GM18517 (cell line): ENCODE data around the gene PKD2L1.
"Not testable (repeated sequence)": the region's sequence is repeated elsewhere in the genome, so short reads cannot be mapped to it uniquely, and the experiment has no call there.

Source experiments
- ATAC-seq: cut with Tn5 transposase; IDR thresholded peaks from one replicate; pipeline ENCODE4 v1.9.1; 2021; ENCODE audit warnings: mild to moderate bottlenecking, moderate library complexity; ENCODE audit not compliant: unreplicated experiment

PKD2L1 gene

GRCh38 chr10:100334762-100335161 is 4.7 kb upstream of the PKD2L1 start:
- ATAC-seq = no peak

- no peak for ATAC-seq
These were observed 3.8 kb upstream of the PKD2L1 start for GRCh38 chr10:100333661-100334440.

GRCh38 chr10:100333106-100333505 is 3.1 kb upstream of the PKD2L1 start:
- ATAC-seq = no peak

DNA sequence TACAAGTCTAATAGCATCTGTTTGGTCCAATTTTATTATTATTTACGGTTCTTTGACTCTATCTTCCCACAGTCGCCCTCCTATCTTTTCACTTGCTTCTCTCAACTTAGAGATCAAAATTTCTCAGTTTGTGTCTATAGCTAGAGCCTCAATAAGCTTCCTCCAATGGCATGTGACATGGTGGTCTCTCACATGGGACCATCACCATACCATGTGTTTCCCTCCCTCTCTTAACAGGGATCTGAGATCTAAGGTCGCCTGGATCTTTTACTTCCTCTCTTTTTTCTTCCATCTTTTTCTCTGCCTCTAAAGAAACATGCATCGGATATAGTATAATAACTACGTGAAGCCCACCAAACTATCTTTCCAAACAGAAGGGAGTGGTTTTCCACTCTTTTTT is 1.8 kb downstream of the PKD2L1 start:
- no peak for ATAC-seq

DNA sequence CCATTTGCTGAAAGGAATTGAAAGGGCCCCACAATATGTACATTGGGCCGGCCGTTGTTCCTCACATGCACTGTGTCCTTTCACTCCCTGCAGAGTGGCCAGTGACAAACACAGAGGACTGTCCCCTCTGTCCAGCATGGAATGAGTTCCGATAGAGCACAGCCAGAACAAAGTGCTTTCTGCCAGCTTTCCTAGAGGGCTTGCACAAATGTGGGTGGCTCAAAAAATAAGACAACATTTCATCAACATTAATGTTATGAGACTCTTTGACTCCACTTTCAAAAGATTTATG is 2.4 kb downstream of the PKD2L1 start:
- ATAC-seq = no peak

DNA sequence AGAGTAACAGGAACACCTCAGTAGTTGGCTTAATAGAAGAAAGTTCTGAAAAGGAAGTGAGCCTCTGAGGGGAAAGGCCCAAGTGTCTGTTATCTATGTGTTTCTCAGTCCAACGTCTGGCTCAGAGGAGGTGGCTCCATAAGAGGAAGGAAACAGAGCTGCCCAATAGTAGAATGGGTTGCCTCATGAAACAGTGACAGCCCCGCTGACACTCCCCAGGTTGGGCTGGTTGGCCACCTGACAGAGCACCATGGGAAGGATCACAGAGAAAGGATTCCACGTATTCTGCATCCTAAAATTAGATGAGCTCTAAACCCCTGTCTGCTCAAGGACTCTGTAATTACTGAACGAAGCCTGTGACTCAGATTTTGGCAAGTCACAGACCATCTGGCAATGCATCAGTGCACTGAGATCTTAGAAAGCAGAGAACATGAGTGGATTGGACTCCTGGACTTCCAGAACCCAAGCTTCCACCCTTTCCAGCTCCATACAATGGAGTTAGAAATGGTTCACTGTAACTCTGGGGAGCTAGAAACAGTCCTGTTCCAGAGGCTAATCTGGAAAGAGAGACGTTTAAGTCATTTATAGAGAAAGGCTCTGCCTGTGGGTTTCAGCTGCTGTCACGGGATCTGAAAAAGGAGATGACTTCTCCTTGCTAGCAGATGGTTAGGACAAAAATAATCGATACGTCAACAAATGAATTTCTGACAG is 2.9 kb downstream of the PKD2L1 start:
- ATAC-seq = peak; percentile 99

DNA sequence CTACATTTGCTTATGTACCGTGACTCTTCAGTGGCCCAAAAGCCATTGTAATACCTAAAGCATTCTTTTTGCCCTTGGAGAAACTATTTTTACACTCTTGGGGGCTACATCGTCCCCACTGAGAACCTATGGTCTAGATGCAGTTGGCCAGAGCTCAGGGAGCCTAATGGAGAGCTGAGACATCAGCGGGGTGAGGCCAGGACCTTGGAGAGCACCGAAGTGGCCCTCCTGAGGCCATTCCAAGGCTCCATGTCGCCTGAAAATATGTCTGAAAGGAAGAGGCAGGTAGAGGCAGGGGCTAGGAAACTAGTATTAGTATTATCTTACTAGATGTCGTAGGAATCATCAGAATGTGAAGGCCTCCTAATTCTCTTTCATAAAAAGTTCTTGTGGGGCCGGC is 4.9 kb downstream of the PKD2L1 start:
- ATAC-seq = no peak

- ATAC-seq = no peak
These were observed 10.2 kb downstream of the PKD2L1 start for GRCh38 chr10:100319707-100320402.

DNA sequence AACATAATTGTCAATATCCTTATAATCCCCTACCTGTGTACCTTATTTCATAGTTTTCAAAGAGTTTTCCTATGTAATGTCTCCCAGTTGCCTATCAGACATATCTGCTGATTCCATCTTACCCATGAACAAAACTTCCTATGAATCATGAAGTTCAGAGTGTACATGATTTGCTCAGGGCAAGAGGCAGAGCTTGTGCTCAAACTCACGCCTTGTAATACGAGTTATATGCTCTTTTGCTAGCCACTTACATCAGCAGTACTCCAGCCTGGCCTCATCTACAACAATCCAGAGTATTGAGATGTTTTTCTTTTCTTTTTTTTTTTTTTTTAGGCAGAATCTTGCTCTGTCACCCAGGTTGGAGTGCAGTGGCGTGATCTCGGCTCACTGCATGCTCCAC is 11.8 kb downstream of the PKD2L1 start:
- ATAC-seq = no peak

GRCh38 chr10:100315615-100316014 is 14.4 kb downstream of the PKD2L1 start:
- ATAC-seq = no peak

DNA sequence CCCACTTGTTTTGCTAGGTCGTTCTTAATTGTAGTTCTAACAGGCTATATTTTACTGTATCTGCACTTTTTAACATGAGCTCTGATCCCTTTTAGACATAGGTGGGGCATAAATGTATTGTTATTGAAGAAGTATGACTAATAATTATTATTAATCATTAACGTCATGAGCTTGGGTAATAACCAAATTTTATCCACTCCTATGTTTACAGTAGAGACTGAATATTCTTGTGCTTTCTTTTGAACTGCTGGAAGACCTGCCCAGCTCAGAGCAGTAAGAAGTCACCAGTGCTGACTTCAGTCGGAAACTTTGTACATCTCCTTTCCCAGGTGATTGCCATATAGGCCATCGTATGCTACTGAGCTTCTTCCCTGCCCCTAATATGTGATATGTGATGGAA is 18.7 kb downstream of the PKD2L1 start:
- no peak for ATAC-seq

DNA sequence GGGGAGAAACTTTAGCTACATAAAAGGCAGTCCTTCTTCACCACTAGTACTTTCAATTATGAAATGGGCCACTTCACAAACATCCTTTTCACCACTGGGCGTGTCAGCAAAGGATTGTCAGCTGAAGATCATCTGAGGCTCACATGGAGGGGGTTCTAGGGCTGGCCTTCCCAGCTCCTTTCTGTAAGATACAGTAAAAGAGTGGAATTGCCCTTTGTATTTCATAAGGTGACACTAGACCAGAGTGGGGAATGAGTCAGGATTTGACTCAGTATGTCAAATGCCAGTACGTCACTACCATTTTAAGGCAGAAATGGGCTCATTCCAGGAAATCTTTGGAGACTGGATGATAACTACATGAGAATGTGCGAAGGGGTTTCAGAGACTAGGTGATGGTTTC is 22.3 kb downstream of the PKD2L1 start:
- ATAC-seq = no peak

- no peak for ATAC-seq
These were observed 23.2 kb downstream of the PKD2L1 start for GRCh38 chr10:100306861-100307260.

DNA sequence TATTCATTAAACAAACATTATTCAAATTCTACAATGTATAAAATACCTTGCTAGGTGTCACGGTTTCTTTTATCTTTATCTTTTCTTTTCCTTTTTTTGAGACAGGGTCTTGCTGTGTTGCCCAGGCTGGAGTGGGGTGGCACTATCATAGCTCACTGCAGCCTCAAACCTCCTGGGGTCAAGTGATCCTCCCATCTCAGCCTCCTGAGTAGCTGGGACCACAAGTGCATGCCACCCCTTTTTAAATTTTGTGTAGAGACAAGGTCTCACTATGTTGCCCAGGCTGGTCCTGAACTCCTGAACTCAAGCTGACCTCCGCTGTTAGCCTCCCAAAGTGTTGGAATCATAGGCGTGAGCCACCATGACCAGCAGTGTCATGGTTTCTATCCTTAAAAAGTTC is 25.6 kb downstream of the PKD2L1 start:
- ATAC-seq = no peak

GRCh38 chr10:100303724-100304319 is 26.2 kb downstream of the PKD2L1 start:
- no peak for ATAC-seq

- ATAC-seq = not testable (repeated sequence)
These were observed 28.9 kb downstream of the PKD2L1 start for GRCh38 chr10:100301123-100301522.

DNA sequence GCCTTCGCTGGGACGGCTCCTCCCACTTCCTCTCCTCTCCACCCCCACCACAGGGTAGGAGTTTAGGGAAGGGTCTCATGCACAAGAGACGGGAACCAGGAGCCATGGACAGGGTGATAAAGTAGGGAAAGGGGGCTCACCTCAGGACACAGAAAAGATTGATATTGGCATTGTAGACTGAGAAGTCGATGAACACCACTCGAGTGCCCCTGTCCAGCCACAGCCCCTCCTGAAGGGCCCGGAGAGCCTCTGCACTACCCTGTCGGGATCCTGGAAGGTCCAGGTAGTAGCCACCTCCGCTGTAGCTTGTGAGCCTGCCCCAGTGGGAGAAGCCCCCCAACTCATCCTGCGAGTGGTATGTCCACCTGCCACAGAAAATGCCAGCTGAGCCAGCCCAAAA is 32.8 kb downstream of the PKD2L1 start:
- no peak for ATAC-seq

DNA sequence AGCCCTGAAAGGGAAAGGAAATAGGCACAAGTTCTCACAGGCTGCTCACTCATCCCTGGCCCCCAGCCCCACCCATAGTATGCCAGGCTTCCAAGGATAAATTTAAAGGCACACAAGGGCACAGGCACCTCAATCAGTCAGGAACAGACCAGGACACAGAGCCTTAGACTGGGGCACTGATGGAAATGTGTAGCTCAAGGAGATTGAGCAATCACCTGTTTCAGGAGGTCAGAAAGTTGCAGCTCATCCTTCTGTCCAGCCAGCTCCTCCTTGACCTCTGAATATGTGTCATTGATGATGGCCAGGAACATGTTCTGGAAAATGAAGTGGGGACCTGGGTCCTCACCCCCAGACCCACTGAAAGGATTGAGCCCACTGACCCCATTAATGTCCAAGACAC is 37.0 kb downstream of the PKD2L1 start:
- ATAC-seq = no peak

DNA sequence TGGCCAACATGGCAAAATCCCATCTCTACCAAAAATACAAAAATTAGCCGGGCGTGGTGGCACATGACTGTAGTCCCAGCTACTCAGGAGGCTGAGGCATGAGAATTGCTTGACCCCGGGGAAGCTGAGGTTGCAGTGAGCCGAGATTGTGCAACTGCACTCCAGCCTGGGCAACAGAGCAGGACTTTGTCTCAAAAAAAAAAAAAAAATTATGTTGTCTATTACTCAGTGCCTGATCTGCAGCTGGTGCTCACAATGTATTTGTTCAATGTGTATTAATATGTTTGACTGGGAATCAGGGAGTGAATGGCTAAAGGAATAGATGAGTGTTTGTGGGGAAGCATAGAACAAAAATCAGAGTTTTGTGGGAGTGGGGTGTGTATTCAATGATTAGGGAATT is 37.7 kb downstream of the PKD2L1 start:
- not testable (repeated sequence) for ATAC-seq

DNA sequence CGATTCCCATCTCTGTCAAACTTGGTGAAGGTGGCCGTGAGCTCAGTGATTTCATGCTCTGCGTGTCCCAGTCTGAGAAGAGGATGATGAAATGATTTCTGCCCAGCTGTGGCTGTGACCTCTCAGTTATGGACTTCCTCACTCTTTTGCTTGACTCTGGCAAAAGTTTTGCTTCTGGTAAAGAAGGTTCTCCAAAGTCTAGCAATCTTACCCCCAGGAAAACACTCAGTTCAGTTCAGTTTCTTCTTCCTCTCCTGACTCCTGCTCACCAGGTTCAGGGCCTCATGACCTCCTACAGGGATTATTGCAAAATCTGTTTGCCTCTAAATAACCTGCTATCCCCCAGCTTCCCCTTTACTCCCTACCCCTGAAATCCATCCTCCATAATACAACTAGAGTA is 38.7 kb downstream of the PKD2L1 start:
- no peak for ATAC-seq

- ATAC-seq = no peak
These were observed 40.4 kb downstream of the PKD2L1 start for GRCh38 chr10:100289641-100290040.

DNA sequence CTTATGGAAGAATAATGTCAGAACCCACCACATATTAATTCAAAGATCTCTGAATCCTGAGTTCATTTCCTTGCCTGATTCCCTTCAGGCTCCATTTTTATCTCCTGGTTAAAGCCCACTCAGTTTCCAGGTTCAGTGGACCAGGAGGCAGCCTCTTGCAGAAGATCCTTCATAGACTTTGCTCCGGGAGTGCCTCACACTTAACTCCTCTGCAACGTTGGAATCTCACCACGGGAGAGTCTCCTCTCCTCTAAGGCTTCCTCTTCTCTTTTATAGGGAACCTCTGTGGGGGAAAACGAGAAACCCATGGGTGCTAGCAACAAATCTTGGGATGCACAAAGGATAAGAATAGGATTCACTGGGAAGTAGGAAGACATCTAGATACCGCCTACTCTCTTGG is 41.8 kb downstream of the PKD2L1 start:
- no peak for ATAC-seq
